HCEC 1CT (cell line): ENCODE results near the gene PRSS21.

Experiments
- DNase-seq: peaks from one replicate; pipeline ENCODE4 v3.0.0-alpha.2; 2017

The PRSS21 gene

DNA sequence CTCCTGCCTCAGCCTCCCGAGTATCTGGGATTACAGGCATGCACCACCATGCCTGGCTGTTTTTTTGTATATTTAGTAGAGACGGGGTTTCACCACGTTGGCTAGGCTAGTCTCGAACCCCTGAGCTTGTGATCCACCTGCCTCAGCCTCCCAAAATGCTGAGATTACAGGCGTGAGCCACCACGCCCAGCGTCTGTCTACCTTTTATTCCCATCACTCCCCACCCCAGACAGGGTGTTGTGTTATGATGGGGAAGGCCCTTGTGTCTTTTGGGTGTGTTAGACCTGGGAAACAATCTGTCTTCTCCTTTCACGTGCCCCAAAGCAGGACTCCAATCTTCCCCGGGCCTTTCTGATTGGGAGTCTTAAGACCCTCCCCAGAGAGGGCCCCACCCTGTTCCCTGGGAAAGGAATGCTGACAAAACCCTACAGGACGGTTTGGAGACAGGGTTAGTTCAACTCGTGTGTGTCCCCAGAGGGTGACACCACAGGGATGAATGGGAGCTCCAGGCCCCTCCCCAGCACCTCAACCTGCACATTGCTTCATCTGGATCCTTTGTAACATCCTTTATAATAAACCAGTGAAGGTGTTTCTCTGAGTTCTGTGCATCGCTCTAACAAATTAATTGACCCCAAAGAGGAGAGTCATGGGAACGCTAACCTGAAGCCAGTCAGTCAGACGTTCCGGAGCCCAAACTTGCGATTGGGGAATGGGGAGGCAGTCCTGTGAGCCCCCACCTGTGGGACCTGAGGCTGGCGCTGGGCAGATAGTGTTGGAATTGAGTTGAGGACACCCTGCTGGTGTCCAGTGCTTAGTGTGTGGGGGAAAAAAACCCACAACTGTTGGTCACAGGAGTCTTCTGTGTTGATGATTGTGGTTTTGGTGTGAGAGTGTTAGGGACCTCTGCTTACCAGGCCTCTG is 36.8 kb upstream of the PRSS21 start:
- no peak for DNase-seq

DNA sequence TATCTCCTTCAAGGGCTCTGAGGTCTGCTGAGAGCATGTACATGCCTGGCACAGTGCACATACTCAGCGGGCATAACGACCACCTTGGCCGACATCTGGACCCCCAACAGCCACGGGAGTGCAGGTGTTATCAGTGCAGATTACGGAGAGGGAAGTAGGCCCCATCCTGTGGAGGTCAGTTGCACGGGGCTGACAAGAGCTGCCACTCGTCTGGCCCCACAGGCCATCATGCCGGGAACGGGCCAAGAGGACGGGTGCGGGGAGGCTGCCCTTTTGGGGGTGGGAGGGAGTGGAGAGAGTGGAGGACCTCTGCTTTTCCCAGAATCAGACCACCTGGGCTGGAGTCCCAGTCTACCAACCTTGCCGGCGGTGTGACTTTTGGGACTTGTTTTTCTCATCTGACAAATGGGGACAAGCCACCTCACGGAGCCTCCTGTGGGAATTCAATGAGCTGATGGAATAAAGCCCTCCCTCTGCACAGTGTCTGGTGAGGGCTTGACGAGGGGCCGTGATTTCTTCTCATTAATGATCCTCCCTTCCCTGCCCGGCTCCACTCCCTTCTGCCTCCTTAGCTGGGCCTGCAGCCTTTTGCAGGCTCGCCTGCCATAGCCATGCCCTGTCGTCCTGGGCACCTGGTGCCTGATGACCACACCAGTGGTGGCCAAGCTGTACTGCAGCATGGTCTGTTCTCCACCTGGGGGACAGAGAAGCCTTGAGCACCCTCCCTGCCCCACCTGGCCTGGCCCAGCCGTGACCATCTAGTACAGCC is 34.3 kb upstream of the PRSS21 start:
- DNase-seq = no peak

GRCh38 chr16:2783581-2784357 is 33.3 kb upstream of the PRSS21 start:
- no peak for DNase-seq

GRCh38 chr16:2784358-2785100 is 32.5 kb upstream of the PRSS21 start:
- DNase-seq = no peak

DNA sequence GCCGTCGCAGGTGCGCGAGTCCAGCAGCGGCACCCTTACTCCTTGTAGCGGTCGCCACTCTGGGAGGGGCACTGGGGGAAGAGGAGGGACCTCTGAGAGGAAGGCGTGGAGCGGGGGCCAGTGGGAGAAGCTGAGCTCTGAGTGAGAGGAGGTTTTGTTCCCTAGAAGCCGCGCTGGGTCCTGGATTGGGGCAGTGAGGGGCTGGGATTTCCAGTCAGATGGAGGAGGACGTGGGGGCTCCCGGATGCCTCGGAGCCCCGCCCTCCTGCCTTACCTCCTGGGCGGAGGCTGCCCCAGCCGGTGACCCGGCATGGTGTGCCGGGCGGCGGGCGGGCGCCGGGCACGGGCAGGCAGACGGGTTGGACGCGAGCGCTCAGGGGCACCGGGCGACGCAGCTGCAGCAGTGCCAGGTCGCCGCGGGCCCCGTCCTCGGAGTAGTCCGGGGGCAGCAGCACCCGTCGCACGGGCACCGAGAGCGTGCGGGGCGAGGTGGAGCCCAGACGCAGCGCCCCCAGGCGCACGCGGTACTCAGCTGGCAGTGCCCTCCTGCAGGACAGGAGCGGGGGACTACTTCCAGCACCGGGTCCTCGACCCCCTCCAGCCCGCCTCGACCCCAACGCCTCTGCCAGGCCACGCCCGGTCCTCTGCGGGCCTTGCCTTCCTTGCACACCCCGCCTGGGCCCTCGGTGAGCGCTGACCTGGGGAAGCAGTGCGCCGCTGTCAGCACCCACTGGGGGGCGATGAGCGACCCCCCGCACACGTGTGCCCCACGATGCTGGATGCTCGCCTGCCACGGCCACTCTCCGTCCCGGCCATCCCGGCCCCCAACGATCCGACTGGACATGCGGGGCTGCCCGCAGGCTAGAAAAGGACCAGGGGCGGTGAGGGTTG is 31.7 kb upstream of the PRSS21 start:
- DNase-seq = no peak

GRCh38 chr16:2786061-2786825 is 30.8 kb upstream of the PRSS21 start:
- no peak for DNase-seq

DNA sequence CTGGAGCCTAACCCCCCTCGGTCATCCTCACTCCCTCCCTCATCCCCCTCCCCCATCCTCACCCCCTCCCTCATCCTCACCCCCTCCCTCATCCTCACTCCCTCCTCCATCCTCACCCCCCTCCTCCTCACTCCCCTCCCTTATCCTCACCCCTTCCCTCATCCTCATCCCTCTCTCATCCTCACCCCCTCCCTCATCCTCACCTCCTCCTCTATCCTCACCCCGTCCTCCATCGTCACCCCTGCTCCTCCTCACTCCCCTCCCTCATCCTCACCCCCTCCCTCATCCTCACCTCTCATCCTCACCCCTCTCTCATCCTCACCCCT is 30.2 kb upstream of the PRSS21 start:
- no peak for DNase-seq

DNA sequence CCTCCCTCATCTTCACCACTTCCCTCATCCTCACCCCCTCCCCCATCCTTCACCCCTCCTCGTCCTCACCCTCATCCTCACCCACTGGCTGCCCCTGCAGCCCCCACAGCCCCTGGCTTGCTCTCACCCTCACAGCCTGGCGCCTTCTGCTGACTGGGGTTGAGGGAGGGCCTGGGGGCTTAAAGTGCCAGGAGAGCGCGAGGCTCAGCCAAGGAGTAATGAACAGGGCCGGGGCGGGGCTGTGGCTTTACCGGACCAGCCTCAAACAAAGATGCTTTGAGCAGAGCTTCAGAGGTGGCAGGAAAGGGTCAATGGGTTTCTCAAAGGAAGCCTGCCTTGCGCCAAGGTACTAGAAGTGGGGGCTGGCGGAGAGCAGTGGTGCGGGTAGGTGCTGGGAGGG is 29.6 kb upstream of the PRSS21 start, which contains the start of gene PRSS33:
Gene PRSS33, minus strand, starts transcription at position 155 of the 400 bp plus-strand sequence. CDS start 1,013 bp downstream, outside the sequence.
- no peak for DNase-seq

GRCh38 chr16:2787961-2788360 is 29.1 kb upstream of the PRSS21 start:
- no peak for DNase-seq

GRCh38 chr16:2790631-2791030 is 26.4 kb upstream of the PRSS21 start:
- DNase-seq = no peak

- no peak for DNase-seq
These were observed 25.9 kb upstream of the PRSS21 start for GRCh38 chr16:2791174-2791573.

DNA sequence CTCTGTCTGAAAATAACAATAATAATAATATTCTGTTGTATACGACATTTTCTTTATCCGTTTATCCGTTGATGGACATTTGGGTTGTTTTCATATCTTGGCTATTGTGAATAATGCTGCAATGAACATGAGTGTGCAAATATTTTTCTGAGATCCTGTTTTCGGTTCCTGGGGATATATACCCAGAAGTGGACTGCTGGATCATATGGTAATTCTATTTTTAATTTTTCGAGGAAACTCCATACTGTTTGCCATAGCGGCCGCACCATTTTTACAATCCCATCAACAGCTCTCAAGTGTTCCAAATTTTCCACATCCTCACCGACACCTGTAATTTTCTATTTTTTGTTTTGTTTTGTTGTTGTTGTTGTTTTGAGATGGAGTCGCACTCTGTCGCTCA is 24.1 kb upstream of the PRSS21 start:
- no peak for DNase-seq

GRCh38 chr16:2795395-2796143 is 21.5 kb upstream of the PRSS21 start:
- DNase-seq = no peak

DNA sequence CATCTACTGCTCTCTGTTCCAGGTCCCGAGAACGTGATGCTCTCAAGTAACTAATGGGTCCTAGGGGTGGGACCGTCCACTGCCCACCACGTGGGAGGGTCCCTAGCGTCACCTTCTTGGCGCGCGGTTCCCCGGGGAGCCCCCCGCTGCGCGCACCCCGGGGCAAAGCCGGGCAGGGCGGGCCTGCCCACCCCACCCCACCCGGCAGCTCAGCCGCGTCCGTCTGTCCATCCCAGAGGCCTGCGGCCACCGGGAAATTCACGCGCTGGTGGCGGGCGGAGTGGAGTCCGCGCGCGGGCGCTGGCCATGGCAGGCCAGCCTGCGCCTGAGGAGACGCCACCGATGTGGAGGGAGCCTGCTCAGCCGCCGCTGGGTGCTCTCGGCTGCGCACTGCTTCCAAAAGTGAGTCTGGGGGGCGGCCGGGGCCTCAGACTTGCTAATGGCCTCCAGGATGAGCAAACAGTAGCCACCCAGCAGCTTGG is 18.3 kb upstream of the PRSS21 start:
- DNase-seq = no peak

DNA sequence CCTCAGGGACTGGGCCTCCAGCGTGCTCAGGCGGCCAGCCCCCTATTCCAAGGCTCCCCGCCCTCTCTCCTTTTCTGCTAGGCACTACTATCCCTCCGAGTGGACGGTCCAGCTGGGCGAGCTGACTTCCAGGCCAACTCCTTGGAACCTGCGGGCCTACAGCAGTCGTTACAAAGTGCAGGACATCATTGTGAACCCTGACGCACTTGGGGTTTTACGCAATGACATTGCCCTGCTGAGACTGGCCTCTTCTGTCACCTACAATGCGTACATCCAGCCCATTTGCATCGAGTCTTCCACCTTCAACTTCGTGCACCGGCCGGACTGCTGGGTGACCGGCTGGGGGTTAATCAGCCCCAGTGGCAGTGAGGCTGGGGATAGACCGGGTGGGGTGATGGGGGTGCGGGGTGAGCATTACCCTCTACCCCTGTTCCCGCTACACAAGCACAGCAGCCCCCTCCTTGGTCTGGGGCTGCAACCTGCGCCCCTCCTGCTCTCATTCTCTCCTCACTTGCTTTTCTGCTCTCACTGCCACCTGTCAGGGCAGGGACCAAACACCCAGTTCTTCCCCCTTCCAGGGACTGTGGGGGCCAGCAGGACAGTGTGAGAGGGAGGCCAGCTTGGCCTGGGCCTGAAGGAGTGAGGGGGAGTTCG is 17.7 kb upstream of the PRSS21 start:
- DNase-seq = no peak

- peak; percentile 17 for DNase-seq
These were observed 17.2 kb upstream of the PRSS21 start for GRCh38 chr16:2799859-2800226.

DNA sequence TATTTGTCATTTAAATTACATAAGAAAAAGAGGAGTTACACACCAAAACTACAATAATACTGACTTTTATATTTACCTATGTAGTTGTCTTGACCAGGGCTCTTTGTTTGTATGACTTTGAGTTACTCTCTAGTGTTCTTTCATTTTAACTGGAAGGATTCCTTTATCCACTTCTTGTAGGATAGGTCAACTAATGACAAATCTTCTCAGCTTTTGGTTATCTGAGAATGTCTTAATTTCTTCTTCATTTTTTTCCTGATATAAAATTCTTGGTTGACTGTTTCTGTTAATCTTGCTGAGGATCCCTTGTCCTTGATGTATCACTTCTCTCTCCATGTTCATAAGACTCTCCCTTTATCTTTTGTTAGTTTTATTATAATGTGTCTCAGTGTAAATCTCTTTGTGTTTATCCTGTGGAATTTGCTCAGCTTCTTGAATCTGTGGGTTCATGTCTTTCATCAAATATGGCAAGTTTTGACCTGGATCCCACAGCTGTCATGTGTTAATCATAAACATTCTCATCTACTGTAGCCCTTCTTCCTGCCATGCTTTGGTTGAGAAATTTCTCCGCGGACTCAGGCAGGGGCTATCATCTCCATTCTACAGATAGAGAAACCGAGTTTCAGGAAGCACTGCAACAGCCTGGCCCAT is 13.4 kb upstream of the PRSS21 start:
- no peak for DNase-seq

GRCh38 chr16:2804728-2805127 is 12.3 kb upstream of the PRSS21 start:
- no peak for DNase-seq

DNA sequence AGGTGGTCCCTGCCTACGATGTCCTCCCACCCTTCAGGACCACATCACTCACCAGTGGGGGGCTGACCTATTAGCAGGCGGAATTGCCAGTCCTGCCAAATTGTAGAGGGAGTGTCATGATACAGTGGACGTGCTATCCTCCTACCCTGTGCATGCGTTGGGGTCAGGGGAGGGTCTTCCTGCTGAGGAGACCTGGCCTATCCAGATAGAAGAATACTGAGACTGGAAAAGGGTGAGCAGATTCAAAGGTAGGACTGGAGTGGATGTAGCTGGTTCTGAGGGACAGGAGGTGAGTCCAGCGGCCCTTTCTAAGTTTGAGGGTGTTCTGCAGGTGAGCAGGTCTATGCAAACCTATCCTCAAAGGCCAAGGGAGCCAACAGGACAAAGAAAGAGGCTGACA is 10.8 kb upstream of the PRSS21 start:
- DNase-seq = no peak
